ENCODE measurements around the gene RAD51B. TPM values are rescaled to one million over a fixed set of nuclear protein-coding genes. Genes with fewer than 3 reads are reported as not detected.

The RAD51B gene
- total and polyA plus RNA-seq, 9 of the 15 experiments (the other 6 are each of a cell fraction or from before 2014, with no cell fraction given): 8.5 to 17.3 (median 11.3) TPM

GRCh38 chr14:67994531-67994930, 175.0 kb downstream of the RAD51B start (continued):
- TF ChIP-seq, protein P1, sequence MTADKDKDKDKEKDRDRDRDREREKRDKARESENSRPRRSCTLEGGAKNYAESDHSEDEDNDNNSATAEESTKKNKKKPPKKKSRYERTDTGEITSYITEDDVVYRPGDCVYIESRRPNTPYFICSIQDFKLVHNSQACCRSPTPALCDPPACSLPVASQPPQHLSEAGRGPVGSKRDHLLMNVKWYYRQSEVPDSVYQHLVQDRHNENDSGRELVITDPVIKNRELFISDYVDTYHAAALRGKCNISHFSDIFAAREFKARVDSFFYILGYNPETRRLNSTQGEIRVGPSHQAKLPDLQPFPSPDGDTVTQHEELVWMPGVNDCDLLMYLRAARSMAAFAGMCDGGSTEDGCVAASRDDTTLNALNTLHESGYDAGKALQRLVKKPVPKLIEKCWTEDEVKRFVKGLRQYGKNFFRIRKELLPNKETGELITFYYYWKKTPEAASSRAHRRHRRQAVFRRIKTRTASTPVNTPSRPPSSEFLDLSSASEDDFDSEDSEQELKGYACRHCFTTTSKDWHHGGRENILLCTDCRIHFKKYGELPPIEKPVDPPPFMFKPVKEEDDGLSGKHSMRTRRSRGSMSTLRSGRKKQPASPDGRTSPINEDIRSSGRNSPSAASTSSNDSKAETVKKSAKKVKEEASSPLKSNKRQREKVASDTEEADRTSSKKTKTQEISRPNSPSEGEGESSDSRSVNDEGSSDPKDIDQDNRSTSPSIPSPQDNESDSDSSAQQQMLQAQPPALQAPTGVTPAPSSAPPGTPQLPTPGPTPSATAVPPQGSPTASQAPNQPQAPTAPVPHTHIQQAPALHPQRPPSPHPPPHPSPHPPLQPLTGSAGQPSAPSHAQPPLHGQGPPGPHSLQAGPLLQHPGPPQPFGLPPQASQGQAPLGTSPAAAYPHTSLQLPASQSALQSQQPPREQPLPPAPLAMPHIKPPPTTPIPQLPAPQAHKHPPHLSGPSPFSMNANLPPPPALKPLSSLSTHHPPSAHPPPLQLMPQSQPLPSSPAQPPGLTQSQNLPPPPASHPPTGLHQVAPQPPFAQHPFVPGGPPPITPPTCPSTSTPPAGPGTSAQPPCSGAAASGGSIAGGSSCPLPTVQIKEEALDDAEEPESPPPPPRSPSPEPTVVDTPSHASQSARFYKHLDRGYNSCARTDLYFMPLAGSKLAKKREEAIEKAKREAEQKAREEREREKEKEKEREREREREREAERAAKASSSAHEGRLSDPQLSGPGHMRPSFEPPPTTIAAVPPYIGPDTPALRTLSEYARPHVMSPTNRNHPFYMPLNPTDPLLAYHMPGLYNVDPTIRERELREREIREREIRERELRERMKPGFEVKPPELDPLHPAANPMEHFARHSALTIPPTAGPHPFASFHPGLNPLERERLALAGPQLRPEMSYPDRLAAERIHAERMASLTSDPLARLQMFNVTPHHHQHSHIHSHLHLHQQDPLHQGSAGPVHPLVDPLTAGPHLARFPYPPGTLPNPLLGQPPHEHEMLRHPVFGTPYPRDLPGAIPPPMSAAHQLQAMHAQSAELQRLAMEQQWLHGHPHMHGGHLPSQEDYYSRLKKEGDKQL (CRISPR knock-in tag; IDR thresholded peaks at IDR 0.05; ENCODE audit: borderline replicate concordance): no peak
- no peak for TF ChIP-seq COPS2 (conservative IDR thresholded peaks at IDR 0.05)

GRCh38 chr14:67996235-67996634, 176.7 kb downstream of the RAD51B start:
- Histone ChIP-seq H3K9me3 (replicated peaks; ENCODE audit: control insufficient read depth, insufficient read depth, low read depth, low read length) (no peaks in the 10 kb centered on the region), H3K27ac (ENCODE audit: extremely low read depth, low read depth, low read length) (no peak overlapping the region), H3K4me2 (ENCODE audit: insufficient read depth, low read length) (no peak overlapping the region), H3K9ac (ENCODE audit: insufficient read depth in 1 of 2, low read depth in 2 of 2, low read length in 2 of 2) (no peak overlapping the region), H2AFZ (ENCODE audit: low read depth, low read length) (no peak overlapping the region), H3K9me1 (ENCODE audit: control insufficient read depth, insufficient read depth, low read length) (no peaks in the 10 kb centered on the region), H4K20me1 (replicated peaks; ENCODE audit: control insufficient read depth, insufficient read depth, low read length) (no peaks in the 10 kb centered on the region), H3K4me3 (no peak overlapping the region), H3K4me1 (replicated peaks in 1 of 2; ENCODE audit: control insufficient read depth in 2 of 2, insufficient read depth in 2 of 2, low read length in 2 of 2) (no peaks in the 10 kb centered on the region), H3K36me3 (ENCODE audit: control insufficient read depth, insufficient read depth, low read length) (no peaks in the 10 kb centered on the region), H3K79me2 (ENCODE audit: control insufficient read depth, insufficient read depth, low read length) (no peaks in the 10 kb centered on the region), H3K27me3 (ENCODE audit: control insufficient read depth in 2 of 2, insufficient read depth in 2 of 2, low read length in 2 of 2) (no peaks in the 10 kb centered on the region)
- CTCF ChIA-PET (ENCODE audit: low intra/inter-chr PET ratio): no interaction called here
- no peak for ATAC-seq
- no peak for FAIRE-seq
- BruUV-seq (replicated peaks): no TSS peak
- no peak for DNase-seq (ENCODE audit: extremely low read depth in 1 of 4, low spot score in 3 of 4)
- POLR2A ChIA-PET: no interaction called here
- WGBS (ENCODE audit: insufficient coverage, low coverage, missing lambda C conversion rate): 35% methylated on average over 4 of the region's 4 CpGs
- intact Hi-C loops (cut with micrococcal nuclease) (no loop called here), in situ Hi-C loops (cut with MboI) (no loop called here)
- TF ChIP-seq, protein P2, sequence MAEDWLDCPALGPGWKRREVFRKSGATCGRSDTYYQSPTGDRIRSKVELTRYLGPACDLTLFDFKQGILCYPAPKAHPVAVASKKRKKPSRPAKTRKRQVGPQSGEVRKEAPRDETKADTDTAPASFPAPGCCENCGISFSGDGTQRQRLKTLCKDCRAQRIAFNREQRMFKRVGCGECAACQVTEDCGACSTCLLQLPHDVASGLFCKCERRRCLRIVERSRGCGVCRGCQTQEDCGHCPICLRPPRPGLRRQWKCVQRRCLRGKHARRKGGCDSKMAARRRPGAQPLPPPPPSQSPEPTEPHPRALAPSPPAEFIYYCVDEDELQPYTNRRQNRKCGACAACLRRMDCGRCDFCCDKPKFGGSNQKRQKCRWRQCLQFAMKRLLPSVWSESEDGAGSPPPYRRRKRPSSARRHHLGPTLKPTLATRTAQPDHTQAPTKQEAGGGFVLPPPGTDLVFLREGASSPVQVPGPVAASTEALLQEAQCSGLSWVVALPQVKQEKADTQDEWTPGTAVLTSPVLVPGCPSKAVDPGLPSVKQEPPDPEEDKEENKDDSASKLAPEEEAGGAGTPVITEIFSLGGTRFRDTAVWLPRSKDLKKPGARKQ (CRISPR knock-in tag; IDR thresholded peaks at IDR 0.05): no peak
- TF ChIP-seq ZNF134 (CRISPR knock-in tag; conservative IDR thresholded peaks at IDR 0.05): no peak
- no peak for TF ChIP-seq ZNF584 (CRISPR knock-in tag; IDR thresholded peaks at IDR 0.05; ENCODE audit: low read depth)
- no peak for TF ChIP-seq COPS2 (conservative IDR thresholded peaks at IDR 0.05)
- no peak for TF ChIP-seq HNRNPLL (IDR thresholded peaks at IDR 0.05; ENCODE audit: low read depth, low read length, poor library complexity, severe bottlenecking)
- no peak for TF ChIP-seq ZC3H11A (IDR thresholded peaks at IDR 0.05; ENCODE audit: low read depth, low read length)
- TF ChIP-seq ZNF174 (CRISPR knock-in tag; IDR thresholded peaks at IDR 0.05): no peak
- TF ChIP-seq, protein P3, sequence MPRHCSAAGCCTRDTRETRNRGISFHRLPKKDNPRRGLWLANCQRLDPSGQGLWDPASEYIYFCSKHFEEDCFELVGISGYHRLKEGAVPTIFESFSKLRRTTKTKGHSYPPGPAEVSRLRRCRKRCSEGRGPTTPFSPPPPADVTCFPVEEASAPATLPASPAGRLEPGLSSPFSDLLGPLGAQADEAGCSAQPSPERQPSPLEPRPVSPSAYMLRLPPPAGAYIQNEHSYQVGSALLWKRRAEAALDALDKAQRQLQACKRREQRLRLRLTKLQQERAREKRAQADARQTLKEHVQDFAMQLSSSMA (CRISPR knock-in tag; IDR thresholded peaks at IDR 0.05): no peak
- TF ChIP-seq, protein P4, sequence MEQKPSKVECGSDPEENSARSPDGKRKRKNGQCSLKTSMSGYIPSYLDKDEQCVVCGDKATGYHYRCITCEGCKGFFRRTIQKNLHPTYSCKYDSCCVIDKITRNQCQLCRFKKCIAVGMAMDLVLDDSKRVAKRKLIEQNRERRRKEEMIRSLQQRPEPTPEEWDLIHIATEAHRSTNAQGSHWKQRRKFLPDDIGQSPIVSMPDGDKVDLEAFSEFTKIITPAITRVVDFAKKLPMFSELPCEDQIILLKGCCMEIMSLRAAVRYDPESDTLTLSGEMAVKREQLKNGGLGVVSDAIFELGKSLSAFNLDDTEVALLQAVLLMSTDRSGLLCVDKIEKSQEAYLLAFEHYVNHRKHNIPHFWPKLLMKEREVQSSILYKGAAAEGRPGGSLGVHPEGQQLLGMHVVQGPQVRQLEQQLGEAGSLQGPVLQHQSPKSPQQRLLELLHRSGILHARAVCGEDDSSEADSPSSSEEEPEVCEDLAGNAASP (IDR thresholded peaks at IDR 0.05): no peak
- no peak for TF ChIP-seq ZNF583 (CRISPR knock-in tag; IDR thresholded peaks at IDR 0.05)
- TF ChIP-seq ZBED1 (IDR thresholded peaks at IDR 0.05): no peak

All from K562 (cell line).